ENCODE results near the gene RBPMS2. TPM values are rescaled to one million over a fixed set of nuclear protein-coding genes. Genes with fewer than 3 reads are reported as not detected.
A peak's percentile ranks its signal among the peaks of the same experiment; 100 is the strongest.
"Not testable (repeated sequence)": the region's sequence is repeated elsewhere in the genome, so short reads cannot be mapped to it uniquely, and the experiment has no call there.

Gene RBPMS2
- total RNA-seq, 1 experiment from 2014 or later = 0.06 TPM

DNA sequence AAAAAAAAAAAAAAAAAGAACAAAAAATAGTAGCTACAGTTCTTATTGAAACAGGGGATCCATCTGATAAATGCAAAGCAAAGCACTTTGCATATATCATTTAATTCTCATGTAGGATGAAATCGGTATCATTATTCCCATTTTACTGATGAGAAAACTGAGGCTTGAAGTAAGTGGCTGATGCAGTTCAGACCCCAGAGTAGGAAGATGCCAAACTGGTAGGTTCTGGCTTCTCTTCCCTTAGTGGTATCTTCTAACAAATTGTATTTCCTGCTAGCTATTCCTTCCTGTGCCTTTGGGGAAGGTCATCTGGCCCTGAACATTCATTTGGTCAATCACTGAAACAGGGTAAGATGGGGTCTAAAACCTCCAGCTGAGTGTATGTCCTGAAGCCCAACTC, 28.1 kb upstream of the RBPMS2 start:
- Histone ChIP-seq H3K27me3 (no peaks in the 10 kb centered on the region), H3K4me3 (no peak overlapping the region), H3K36me3 (no peaks in the 10 kb centered on the region), H3K4me1 (no peaks in the 10 kb centered on the region), H3K9me3 (replicated peaks) (no peaks in the 10 kb centered on the region), H3K27ac (no peak overlapping the region)
- no peak for DNase-seq

DNA sequence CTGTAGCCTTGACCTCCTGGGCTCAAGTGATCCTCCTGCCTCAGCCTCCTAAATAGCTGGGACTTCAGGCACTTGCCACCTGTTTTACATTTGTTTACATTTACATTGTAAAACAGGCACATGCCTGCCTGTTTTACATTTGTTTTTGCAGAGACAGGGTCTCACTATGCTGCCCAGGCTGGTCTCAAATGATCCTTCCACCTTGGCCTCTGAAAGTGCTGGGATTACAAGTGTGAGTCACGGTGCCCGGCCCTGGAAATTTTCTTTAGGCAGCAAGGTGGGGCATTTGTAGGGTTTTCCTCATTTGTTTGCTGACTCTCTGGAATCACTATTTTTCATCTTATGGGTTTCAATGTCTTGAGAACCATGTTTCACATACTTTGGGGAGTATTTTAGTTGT, 25.1 kb upstream of the RBPMS2 start:
- Histone ChIP-seq H3K4me3 (no peak overlapping the region), H3K27me3 (no peaks in the 10 kb centered on the region), H3K9me3 (replicated peaks) (no peaks in the 10 kb centered on the region), H3K4me1 (no peaks in the 10 kb centered on the region), H3K27ac (no peak overlapping the region), H3K36me3 (no peaks in the 10 kb centered on the region)
- DNase-seq = no peak

GRCh38 chr15:64798905-64799304, 23.5 kb upstream of the RBPMS2 start:
- not testable (repeated sequence) for DNase-seq, H3K4me1 ChIP-seq, H3K27ac ChIP-seq

DNA sequence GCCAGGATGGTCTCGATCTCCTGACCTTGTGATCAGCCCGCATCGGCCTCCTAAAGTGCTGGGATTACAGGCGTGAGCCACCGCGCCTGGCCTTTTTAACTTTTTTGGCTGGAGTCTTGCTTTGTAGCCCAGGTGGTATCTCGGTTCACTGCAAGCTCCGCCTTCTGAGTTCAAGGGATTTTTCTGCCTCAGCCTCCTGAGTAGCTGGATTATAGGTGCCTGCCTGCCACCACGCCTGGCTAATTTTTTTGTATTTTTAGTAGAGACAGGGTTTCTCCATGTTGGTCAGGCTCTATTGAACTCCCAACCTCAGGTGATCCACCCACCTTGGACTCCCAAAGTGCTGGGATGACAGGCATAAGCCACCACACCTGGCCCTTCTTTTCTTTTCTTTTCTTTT, 20.5 kb upstream of the RBPMS2 start:
- not testable (repeated sequence) for H3K9me3 ChIP-seq (replicated peaks); DNase-seq; H3K36me3 ChIP-seq; H3K4me3 ChIP-seq; H3K27ac ChIP-seq; H3K27me3 ChIP-seq; H3K4me1 ChIP-seq

More at GRCh38 chr15:64798905-64799304, 23.5 kb upstream of the RBPMS2 start:
- not testable (repeated sequence) for H3K36me3 ChIP-seq; H3K27me3 ChIP-seq; H3K4me3 ChIP-seq; H3K9me3 ChIP-seq (replicated peaks)

GRCh38 chr15:64795299-64795698, 19.9 kb upstream of the RBPMS2 start:
- H3K36me3 ChIP-seq; H3K4me1 ChIP-seq; DNase-seq; H3K27ac ChIP-seq; H3K27me3 ChIP-seq; H3K9me3 ChIP-seq (replicated peaks); H3K4me3 ChIP-seq: not testable (repeated sequence)

- Histone ChIP-seq H3K27me3 (no peaks in the 10 kb centered on the region), H3K9me3 (replicated peaks) (no peaks in the 10 kb centered on the region), H3K27ac (no peak overlapping the region), H3K4me1 (no peaks in the 10 kb centered on the region), H3K36me3 (no peaks in the 10 kb centered on the region), H3K4me3 (no peak overlapping the region)
- DNase-seq = no peak
These were observed 16.9 kb upstream of the RBPMS2 start for GRCh38 chr15:64792282-64792681.

DNA sequence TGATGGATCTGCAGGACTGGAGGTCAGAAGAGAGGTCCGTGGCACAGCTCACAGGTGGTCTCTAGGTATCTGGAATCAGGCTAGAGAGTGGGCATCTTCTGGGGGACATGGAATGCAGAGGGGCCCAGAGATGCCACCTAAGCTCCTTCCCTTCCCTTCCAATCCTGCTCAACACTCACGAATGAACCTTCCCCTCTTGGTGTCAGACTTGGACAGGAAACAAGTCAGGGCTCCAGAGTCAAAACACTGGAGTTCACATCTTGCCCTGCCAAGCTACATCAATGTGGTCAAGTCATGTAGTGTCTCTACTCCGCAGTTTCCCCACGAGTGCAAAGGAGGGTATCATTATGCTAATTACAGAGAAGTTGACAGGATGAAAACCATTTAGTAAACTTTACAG, 16.0 kb upstream of the RBPMS2 start:
- Histone ChIP-seq H3K4me3 (no peak overlapping the region), H3K9me3 (replicated peaks) (no peaks in the 10 kb centered on the region), H3K27me3 (no peaks in the 10 kb centered on the region), H3K27ac (no peak overlapping the region), H3K4me1 (no peaks in the 10 kb centered on the region), H3K36me3 (no peaks in the 10 kb centered on the region)
- no peak for DNase-seq

- no peaks in the 10 kb centered on the region for H3K27me3 ChIP-seq
- H3K27ac ChIP-seq = no peak overlapping the region
- no peaks in the 10 kb centered on the region for H3K4me1 ChIP-seq
- no peak overlapping the region for H3K4me3 ChIP-seq
- no peaks in the 10 kb centered on the region for H3K9me3 ChIP-seq (replicated peaks)
- no peak for DNase-seq
- H3K36me3 ChIP-seq = no peaks in the 10 kb centered on the region
These were observed 8.4 kb upstream of the RBPMS2 start for GRCh38 chr15:64783796-64784195.

DNA sequence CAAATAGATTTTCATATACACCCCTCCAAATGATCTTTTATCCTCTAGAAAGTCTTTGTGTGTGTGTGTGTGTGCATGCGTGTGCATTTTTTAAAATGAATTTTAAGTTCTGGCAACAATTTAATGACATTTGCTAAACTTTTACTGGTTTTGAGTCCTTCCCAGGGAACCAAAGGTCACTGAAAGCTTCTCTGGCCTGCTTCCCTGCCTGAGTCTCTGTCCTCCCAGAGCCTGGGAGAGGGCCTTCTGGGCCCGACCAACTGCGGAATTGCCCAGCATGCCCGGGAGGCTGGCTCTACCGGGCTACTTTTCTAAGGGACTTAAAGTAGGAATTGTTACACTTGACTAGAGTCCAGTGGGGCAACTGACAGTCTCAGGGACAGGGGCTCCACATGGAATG, 7.4 kb upstream of the RBPMS2 start:
- Histone ChIP-seq H3K27ac (no peak overlapping the region), H3K27me3 (no peaks in the 10 kb centered on the region), H3K4me1 (no peaks in the 10 kb centered on the region), H3K4me3 (no peak overlapping the region), H3K36me3 (no peaks in the 10 kb centered on the region), H3K9me3 (replicated peaks) (no peaks in the 10 kb centered on the region)
- DNase-seq = no peak

- Histone ChIP-seq H3K9me3 (replicated peaks) (no peaks in the 10 kb centered on the region), H3K4me1 (peaks cover 2% of the 10 kb centered on the region; the same call in 1 of the 2 replicates), H3K27me3 (no peaks in the 10 kb centered on the region), H3K36me3 (no peaks in the 10 kb centered on the region), H3K27ac (no peak overlapping the region), H3K4me3 (no peak overlapping the region)
- no peak for DNase-seq
These were observed 5.9 kb upstream of the RBPMS2 start for GRCh38 chr15:64781299-64781698.

DNA sequence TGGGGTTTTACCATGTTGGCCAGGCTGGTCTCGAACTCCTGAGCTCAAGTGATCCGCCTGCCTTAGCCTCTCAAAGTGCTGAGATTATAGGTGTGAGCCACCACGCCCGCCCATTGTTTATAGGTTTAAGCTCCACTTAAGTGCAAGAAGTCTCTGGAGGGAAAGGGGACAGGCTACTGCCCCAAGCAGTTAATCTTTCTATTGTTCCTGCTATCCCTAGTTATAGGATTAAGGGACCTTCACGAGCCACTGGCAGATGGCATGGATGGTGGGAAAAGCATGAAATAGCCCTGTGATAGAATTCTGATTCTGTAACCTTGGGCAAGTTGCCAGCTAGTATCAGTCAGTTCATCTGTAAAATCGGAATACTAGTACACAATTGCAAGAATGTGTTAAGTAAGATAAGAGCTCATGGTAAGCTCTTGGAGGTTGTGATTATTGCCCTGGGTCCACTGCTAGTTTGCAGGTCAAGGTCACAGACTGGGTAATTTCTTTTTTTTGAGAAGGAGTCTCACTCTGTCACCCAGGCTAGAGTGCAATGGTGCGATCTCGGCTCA, 5.3 kb upstream of the RBPMS2 start:
- H3K27me3 ChIP-seq = no peaks in the 10 kb centered on the region
- H3K4me3 ChIP-seq = no peak overlapping the region
- no peaks in the 10 kb centered on the region for H3K9me3 ChIP-seq (replicated peaks)
- DNase-seq = no peak
- peaks cover 3% of the 10 kb centered on the region; the same call in 1 of the 2 replicates for H3K4me1 ChIP-seq
- H3K27ac ChIP-seq = no peak overlapping the region
- no peaks in the 10 kb centered on the region for H3K36me3 ChIP-seq

GRCh38 chr15:64779630-64780029, 4.2 kb upstream of the RBPMS2 start:
- peaks cover 3% of the 10 kb centered on the region; the same call in 1 of the 2 replicates for H3K4me1 ChIP-seq
- no peaks in the 10 kb centered on the region for H3K9me3 ChIP-seq (replicated peaks)
- H3K27ac ChIP-seq = no peak overlapping the region
- H3K36me3 ChIP-seq = no peaks in the 10 kb centered on the region
- H3K4me3 ChIP-seq = no peak overlapping the region
- DNase-seq = no peak
- H3K27me3 ChIP-seq = no peaks in the 10 kb centered on the region

DNA sequence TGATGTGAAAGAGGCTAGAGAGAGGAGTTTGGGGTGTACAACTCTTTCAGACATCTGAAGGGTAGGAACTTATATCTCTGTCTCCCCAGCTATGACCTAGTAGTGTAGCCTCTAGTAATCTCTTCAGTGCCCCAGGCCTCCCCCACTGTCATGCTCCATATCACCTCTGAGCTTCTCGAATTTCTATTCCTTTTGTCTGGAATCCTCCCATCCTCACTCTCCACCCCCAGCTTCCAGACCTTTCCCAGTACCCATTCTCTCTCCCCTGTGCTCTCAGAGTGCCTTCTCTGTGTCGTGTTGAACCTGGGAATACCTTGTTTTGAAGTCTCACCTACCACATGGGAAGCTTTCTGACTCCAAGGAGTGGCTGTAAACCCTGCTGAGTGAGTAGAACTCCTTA, 3.6 kb upstream of the RBPMS2 start:
- Histone ChIP-seq H3K4me3 (no peak overlapping the region), H3K4me1 (peaks cover 3% of the 10 kb centered on the region; the same call in 1 of the 2 replicates), H3K27me3 (no peaks in the 10 kb centered on the region), H3K36me3 (no peaks in the 10 kb centered on the region), H3K9me3 (replicated peaks) (no peaks in the 10 kb centered on the region), H3K27ac (no peak overlapping the region)
- no peak for DNase-seq

DNA sequence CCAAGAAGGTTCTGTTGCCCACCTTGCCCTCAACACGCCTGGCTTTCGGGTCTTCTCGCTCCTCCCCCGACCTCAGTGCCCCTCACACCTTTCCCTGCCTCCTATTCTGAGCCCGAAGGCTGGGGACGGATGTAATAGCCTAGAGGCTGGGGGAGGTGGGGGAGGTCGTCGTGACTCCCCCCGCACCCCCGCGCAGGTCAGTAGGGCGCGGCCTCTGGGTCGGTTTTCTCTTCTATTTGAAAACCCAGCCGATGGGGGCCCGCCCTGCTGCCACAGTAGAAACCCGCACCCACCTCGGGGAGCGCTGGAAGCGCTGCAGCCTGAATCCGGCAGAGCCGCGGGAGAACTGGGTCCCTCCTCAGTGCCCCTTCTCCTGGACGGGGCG, 1.0 kb upstream of the RBPMS2 start:
- DNase-seq = no peak
- H3K27ac ChIP-seq = no peak overlapping the region
- H3K4me1 ChIP-seq = peaks cover 3% of the 10 kb centered on the region; the same call in 1 of the 2 replicates
- no peaks in the 10 kb centered on the region for H3K27me3 ChIP-seq
- peak overlapping the region; percentile 69 for H3K4me3 ChIP-seq
- H3K9me3 ChIP-seq (replicated peaks) = no peaks in the 10 kb centered on the region
- no peaks in the 10 kb centered on the region for H3K36me3 ChIP-seq

GRCh38 chr15:64774629-64775493, 528 bp downstream of the RBPMS2 start:
- Histone ChIP-seq H3K27me3 (no peaks in the 10 kb centered on the region), H3K4me3 (peak overlapping the region; percentile 69), H3K4me1 (peaks cover 12% of the 10 kb centered on the region; the same call in 1 of the 2 replicates), H3K27ac (no peak overlapping the region), H3K36me3 (no peaks in the 10 kb centered on the region), H3K9me3 (replicated peaks) (no peaks in the 10 kb centered on the region)
- no peak for DNase-seq

Data from SJCRH30 (cell line).